AG04449 (cell line): ENCODE results near the gene EMILIN2.

Experiments used
- CTCF ChIA-PET: fragments of 350-600 bp; formaldehyde crosslinking; extraction: SDS; loops from one replicate; lab custom pipeline; 2021; ENCODE audit warnings: antibody characterized with exemption; lab: Yijun Ruan, JAX
- POLR2A ChIA-PET: fragments of 400-600, 350-600 bp; formaldehyde crosslinking; extraction: SDS; loops from one replicate; lab custom pipeline; 2020; ENCODE audit warnings: antibody characterized with exemption, inconsistent platforms; lab: Yijun Ruan, JAX
- DNase-seq: peaks from one replicate; pipeline ENCODE4 v3.0.0-alpha.2; 2010; ENCODE audit warnings: low read depth, low spot score
- H3K4me3 ChIP-seq: 2 replicates; pipeline ENCODE4 v1.5.1; 2011; ENCODE audit warnings: low read depth, mild to moderate bottlenecking, control low read depth, low read length
- CTCF ChIP-seq: IDR thresholded peaks from one replicate; pipeline ENCODE4 v1.5.1; 2011; ENCODE audit warnings: mild to moderate bottlenecking, moderate library complexity, low read length, control low read depth, inconsistent platforms; ENCODE audit not compliant: insufficient read depth; ENCODE audit errors: missing control alignments

Gene EMILIN2

GRCh38 chr18:2901423-2901985 is 54.7 kb downstream of the EMILIN2 start:
- no peak for TF ChIP-seq CTCF
- H3K4me3 ChIP-seq: no peak overlapping the region
- ChIA-PET CTCF (no interaction called here), POLR2A (no interaction called here)
- DNase-seq: no peak

DNA sequence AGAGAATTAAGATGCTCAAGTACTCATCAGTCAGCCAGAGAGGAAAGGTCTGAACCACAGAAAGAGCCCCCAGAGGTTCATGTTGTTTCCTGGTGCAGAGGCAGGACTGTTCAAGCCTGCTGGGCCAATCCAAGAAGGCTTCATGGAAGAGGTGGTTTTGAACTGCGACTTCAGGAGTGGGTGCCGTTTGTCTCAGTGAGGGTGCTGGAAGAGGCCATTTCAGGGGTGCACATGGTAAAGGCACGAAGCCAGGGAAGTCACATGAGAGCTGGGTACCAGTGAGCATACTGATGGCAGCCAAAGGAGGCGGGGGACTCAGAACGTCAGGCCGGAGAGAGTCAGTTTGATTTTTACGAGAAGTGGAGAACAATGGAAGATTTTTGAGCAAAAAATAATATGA is 55.5 kb downstream of the EMILIN2 start:
- CTCF ChIA-PET: no interaction called here
- TF ChIP-seq CTCF: no peak
- POLR2A ChIA-PET: no interaction called here
- H3K4me3 ChIP-seq: no peak overlapping the region
- no peak for DNase-seq

- DNase-seq: no peak
- POLR2A ChIA-PET: no interaction called here
- no peak overlapping the region for H3K4me3 ChIP-seq
- CTCF ChIA-PET: interaction anchor here (0.8 to 1.1 kb wide), 2 partner anchors 8 to 27 kb away, joined by 3 read pairs; no protein-coding TSS in a partner anchor
- no peak for TF ChIP-seq CTCF
These were observed 56.2 kb downstream of the EMILIN2 start for GRCh38 chr18:2903006-2903405.

GRCh38 chr18:2905854-2906703 is 59.3 kb downstream of the EMILIN2 start:
- ChIA-PET CTCF (interaction anchor here (0.8 kb wide), 1 partner anchor 9 kb away, joined by 3 read pairs; no protein-coding TSS in a partner anchor), POLR2A (interaction anchor here (0.6 to 0.8 kb wide), 4 partner anchors 25 to 331 kb away, joined by 3 to 5 read pairs (median 4); no protein-coding TSS in a partner anchor)
- no peak for TF ChIP-seq CTCF
- H3K4me3 ChIP-seq: peak overlapping the region; percentile 61
- DNase-seq: no peak

- CTCF ChIA-PET: interaction anchor here (0.5 to 1.0 kb wide), 2 partner anchors 24 to 340 kb away, joined by 3 read pairs; no protein-coding TSS in a partner anchor
- POLR2A ChIA-PET: interaction anchor here (0.8 kb wide), 1 partner anchor 344 kb away, joined by 3 read pairs; no protein-coding TSS in a partner anchor
- DNase-seq: no peak
- TF ChIP-seq CTCF: peak; percentile 42
- peak overlapping the region; percentile 61 for H3K4me3 ChIP-seq
These were observed 60.1 kb downstream of the EMILIN2 start for GRCh38 chr18:2906704-2907549.
